Activated CD8-positive, alpha-beta memory T cell treated with anti-CD3 and anti-CD28 coated beads, Interleukin-2, amount 50 U/mL, for 4 hours (primary cell): ENCODE measurements around the gene C10orf90.

Experiments
- DNase-seq: peaks from one replicate; pipeline ENCODE4 v3.0.0-alpha.2; 2020

The C10orf90 gene

GRCh38 chr10:126409821-126410220, 260.7 kb downstream of the C10orf90 start:
- DNase-seq, result no peak

GRCh38 chr10:126408953-126409641, 261.4 kb downstream of the C10orf90 start:
- no peak for DNase-seq

GRCh38 chr10:126407831-126408230, 262.7 kb downstream of the C10orf90 start:
- DNase-seq, result no peak

- no peak for DNase-seq
These were observed 265.2 kb downstream of the C10orf90 start for GRCh38 chr10:126405239-126405775.

- no peak for DNase-seq
These were observed 267.5 kb downstream of the C10orf90 start for GRCh38 chr10:126402721-126403695.

- no peak for DNase-seq
These were observed 269.9 kb downstream of the C10orf90 start for GRCh38 chr10:126400641-126401040.

GRCh38 chr10:126398924-126399323, 271.6 kb downstream of the C10orf90 start:
- DNase-seq, result no peak

- no peak for DNase-seq
These were observed 272.1 kb downstream of the C10orf90 start for GRCh38 chr10:126398383-126398743.

GRCh38 chr10:126397640-126398382, 272.7 kb downstream of the C10orf90 start:
- DNase-seq, result no peak

- DNase-seq, result no peak
These were observed 273.3 kb downstream of the C10orf90 start for GRCh38 chr10:126397156-126397555.

GRCh38 chr10:126394948-126395347, 275.5 kb downstream of the C10orf90 start:
- DNase-seq, result no peak

- DNase-seq, result no peak
These were observed 277.4 kb downstream of the C10orf90 start for GRCh38 chr10:126393076-126393475.

GRCh38 chr10:126392469-126392868, 278.0 kb downstream of the C10orf90 start:
- no peak for DNase-seq

- no peak for DNase-seq
These were observed 278.4 kb downstream of the C10orf90 start for GRCh38 chr10:126392068-126392467.

- no peak for DNase-seq
These were observed 279.2 kb downstream of the C10orf90 start for GRCh38 chr10:126391192-126391885.

- DNase-seq, result no peak
These were observed 280.2 kb downstream of the C10orf90 start for GRCh38 chr10:126390324-126390723.

- DNase-seq, result no peak
These were observed 282.3 kb downstream of the C10orf90 start, which contains the start of gene ADAM12 for GRCh38 chr10:126387931-126388911. Gene ADAM12 (minus strand): TSS chr10:126388477. CDS start chr10:126388145, 332 bp downstream.

- DNase-seq, result peak; percentile 18
These were observed 283.2 kb downstream of the C10orf90 start for GRCh38 chr10:126387041-126387921.

GRCh38 chr10:126384269-126384873, 286.1 kb downstream of the C10orf90 start:
- no peak for DNase-seq
